ENCODE results near the gene MTRR. TPM values are rescaled to one million over a fixed set of nuclear protein-coding genes. Genes with fewer than 3 reads are reported as not detected.

MTRR gene
- total RNA-seq, 1 experiment from 2014 or later, result 22.9 TPM

DNA sequence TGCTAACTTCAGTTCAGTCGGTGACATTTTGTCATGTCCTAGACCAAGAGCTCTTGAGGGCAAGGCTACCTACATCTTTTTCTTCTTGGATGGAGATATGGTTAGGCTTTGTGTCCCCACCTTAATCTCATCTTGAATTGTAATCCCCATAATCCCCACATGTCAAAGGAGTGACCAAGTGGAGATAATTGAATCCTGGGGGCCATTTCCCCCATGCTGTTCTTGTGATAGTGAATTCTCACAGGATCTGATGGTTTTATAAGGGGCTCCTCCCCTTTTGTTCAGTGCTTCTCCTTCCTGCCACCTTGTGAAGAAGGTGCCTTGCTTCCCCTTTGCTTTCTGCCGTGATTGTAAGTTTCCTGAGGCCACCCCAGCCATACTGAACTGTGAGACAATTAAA, 16.0 kb upstream of the MTRR start:
- in situ Hi-C loops (cut with HindIII; ENCODE audit: low sequenced_read_pairs), result no loop called here
- DNase-seq (ENCODE audit: low spot score), result no peak

DNA sequence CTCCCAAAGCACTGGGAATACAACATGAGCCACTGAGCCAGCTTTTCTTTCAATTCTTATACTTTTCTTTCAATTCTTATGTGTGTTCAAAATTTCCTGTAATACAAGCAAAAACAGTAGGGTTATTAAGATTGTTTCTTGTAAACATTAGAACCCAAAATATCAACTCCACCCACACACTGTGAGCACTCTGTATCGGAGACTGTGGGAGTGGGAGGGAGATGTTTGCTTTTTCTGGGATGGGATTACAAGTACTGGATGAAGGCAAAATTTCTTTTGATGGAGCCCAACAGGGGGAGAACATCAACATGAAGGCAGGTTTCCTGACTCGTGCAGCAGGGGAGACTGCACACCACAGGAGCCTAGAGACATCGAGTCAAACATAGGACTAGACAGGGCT, 13.3 kb upstream of the MTRR start:
- in situ Hi-C loops (cut with HindIII; ENCODE audit: low sequenced_read_pairs), result no loop called here
- DNase-seq (ENCODE audit: low spot score), result no peak

DNA sequence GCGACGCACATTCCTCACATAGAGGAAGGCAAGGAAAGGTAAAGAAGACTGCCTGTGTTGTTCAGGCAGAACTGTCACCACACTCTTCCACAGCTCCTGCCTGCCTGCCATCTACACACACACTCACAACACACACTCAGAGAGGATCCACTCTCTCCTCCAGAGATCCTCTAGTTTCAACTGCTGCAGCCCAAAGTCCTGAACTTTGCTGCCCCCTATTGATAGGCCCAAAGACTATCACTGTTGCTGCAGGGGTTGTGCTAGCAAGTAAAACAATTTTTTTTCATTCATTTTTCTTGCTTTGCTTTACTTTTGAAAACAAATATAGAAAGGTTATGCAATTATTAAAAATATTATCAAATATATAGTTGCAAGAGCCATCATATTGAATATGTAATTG, 12.1 kb upstream of the MTRR start:
- DNase-seq (ENCODE audit: low spot score), result peak; percentile 52
- in situ Hi-C loops (cut with HindIII; ENCODE audit: low sequenced_read_pairs), result no loop called here

DNA sequence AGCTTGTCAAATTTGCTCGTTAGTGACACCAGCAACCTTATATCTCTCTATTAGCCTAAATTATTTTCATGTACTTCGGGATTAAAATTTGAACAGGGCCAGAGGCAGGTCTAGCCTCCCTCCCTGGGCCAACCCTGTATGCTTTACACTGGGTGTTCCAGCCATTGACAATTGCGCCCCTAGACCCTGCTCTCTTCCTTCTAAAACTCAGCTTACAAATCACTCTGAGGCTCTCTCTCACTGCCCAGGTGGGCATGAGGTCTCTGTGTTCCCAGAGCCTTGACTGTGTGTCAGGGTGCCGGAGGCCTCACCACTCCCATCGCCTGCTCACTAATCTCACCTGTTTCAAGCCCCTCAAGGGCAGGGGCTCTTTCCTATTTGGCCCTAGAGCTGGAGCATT, 11.6 kb upstream of the MTRR start:
- in situ Hi-C loops (cut with HindIII; ENCODE audit: low sequenced_read_pairs), result no loop called here
- DNase-seq (ENCODE audit: low spot score), result no peak

DNA sequence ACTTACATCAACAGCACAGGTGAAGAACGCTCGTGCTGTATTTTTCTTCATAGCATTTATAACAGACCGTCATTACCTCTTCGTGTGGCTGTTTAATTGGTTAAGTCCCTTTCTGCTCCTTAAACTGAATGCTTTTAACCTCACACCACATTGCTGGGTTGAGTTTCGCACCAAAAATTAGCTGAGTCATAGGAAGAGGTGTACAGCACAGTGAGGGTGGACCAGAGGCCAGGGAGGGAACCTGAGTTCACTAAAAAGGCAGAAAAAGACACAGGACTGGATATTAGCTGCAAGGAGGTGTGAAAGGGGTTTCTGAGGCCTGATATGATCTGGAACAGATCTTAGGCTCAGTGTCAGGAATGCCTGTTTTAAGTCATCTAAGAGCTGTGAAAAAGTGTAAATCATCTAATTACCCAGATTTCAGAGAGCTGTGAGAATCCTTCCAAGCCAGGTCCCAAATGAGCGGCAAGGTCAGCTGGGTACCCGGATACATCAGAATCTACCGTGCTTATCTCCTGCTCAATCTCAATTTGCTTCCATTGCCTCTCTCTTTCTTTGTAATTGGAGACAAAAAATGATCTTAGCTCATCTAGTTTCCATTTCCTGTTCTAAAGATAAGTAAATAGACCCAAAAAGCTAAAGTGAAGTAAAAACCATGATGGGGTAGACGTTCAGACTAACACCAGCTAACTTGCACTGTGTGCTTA, 10.9 kb upstream of the MTRR start:
- in situ Hi-C loops (cut with HindIII; ENCODE audit: low sequenced_read_pairs), result no loop called here
- no peak for DNase-seq (ENCODE audit: low spot score)

DNA sequence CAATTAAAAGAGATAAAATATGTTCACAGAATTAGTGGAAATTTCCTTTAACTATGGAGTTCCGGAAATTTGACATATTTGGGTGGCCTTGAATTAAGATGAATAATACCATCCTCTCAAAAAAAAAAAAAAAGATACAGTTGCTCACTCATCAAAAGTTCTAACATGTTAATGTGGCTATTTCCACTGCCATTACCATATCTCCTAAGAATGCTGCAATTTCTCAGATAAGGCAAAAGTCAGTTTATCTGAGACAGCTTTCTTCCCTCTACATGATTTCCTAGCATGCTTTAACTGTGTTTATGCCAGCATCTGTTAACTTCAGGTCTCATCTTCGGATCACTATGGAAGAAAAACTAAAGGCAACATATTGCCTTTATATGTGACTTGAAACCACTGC, 2.8 kb upstream of the MTRR start:
- in situ Hi-C loops (cut with HindIII; ENCODE audit: low sequenced_read_pairs), result no loop called here
- DNase-seq (ENCODE audit: low spot score), result no peak

DNA sequence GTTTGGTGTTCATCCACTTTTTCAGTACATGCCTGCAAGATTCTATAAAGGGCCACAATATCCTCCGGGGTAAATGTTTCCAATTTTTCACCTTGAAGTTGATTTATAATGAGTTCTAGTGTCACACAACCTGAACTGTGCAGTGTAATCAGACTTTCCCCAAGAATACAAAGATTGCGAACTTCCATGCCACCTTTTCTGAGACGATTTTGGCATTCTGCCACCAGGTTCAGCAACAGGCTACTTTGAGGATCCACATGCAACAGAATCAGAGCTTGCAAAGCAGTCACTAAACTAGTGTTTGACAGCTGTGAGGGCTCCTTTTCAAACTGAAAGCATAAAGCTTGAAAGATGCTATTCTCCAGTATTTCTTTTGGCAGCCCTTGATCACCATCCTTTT, 1.7 kb upstream of the MTRR start:
- in situ Hi-C loops (cut with HindIII; ENCODE audit: low sequenced_read_pairs), result no loop called here

DNA sequence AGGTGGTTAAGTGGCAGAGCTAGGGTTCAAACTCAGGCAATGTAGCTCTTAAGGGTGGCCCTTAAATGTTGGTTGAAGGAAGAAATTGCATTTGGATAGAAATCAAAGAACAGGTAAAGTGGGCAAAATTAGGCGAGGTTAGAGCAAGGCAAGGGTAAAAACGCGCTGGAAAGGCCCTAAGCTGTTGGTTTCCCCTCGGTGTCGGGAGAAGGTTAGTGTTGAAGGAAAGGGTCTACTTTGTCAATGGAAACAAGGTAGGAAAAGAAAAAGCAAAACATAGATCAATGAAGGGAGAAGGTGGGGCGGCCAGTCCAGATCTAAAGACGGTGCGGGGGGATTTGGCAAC, 548 bp upstream of the MTRR start:
- in situ Hi-C loops (cut with HindIII; ENCODE audit: low sequenced_read_pairs), result no loop called here
- DNase-seq (ENCODE audit: low spot score), result no peak

More for the DNA sequence above, 1.7 kb upstream of the MTRR start:
- peak; percentile 19 for DNase-seq (ENCODE audit: low spot score)

DNA sequence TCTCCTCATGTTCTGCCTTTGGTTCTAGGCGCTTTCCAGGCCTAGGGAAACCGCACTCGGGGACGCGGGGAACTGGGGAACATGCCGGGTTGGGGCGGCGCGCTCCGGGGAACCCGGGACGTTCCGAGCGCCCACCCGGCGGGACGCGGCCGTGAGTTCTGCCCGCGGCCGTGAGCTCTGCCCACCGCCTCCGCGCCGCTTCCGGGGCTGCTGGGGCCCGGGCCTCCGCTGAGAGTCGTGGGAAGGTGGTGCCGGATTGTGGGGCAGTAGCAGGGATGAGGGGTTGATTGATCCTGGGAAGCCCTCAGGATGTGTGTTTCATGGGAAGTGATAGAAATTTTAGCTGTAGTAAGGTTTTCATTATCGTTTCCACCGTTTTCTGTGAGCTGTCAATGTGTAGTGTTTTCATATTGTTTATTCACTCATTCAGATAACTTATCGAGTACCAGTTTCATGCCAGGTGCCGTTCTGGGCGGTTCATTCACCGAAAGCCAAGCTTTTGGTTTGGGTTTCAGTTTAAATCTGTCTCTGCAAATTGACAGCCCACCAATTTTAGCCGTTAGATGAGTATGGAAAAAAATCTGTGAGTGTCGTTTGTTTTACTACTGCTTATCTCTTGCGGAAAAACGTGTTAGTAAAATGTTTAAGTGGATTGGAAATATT, 657 bp downstream of the MTRR start:
- in situ Hi-C loops (cut with HindIII; ENCODE audit: low sequenced_read_pairs), result no loop called here
- DNase-seq (ENCODE audit: low spot score), result peak; percentile 17

DNA sequence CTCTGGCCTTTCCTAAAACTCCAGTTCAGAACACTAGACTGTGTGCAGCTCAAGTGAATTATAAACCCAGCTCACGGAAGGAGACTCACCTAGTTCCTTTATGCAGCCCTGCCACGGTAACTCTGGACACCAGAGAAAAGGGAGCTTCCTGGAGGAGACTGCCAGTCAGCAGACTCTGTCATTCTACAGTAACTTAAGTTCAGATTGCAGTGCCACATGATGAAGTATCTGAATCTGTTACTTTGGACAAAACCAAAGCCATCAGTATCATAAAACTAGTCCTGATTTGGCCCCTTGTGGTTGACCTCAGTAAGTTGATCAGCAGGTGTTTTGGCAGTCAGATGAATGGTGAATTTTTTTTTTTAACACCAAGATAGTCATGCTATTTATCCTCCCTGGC, 2.7 kb downstream of the MTRR start:
- in situ Hi-C loops (cut with HindIII; ENCODE audit: low sequenced_read_pairs), result no loop called here
- no peak for DNase-seq (ENCODE audit: low spot score)

DNA sequence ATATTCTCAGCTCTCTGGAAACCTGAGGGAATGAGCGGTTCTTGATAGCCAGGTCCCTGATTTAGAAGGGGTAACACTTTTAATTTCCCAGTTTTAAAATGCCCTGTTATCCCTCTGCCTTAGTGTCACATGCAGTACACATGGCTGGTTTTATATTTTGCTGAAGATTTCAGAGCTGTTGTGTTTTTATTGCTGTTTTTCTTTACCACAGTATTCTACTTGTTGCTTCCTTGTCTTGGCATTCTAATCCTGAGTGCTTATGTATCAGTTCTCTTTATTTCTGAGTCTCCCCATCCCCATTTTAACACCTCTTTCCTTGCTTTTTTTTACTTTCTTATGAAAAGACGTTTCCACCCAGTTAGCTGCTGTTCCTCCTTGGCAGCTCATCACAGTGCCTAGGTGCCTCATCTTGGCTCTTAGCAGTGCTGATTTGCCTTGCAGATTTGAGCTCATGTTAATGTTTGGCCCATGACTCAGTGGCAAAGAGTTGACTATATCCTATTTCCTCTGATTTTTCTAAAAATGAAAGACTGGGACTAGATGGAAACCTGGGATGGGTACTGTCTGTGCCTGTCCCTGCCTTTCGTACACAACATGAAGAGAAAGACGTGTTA, 3.7 kb downstream of the MTRR start:
- no peak for DNase-seq (ENCODE audit: low spot score)
- in situ Hi-C loops (cut with HindIII; ENCODE audit: low sequenced_read_pairs), result no loop called here

DNA sequence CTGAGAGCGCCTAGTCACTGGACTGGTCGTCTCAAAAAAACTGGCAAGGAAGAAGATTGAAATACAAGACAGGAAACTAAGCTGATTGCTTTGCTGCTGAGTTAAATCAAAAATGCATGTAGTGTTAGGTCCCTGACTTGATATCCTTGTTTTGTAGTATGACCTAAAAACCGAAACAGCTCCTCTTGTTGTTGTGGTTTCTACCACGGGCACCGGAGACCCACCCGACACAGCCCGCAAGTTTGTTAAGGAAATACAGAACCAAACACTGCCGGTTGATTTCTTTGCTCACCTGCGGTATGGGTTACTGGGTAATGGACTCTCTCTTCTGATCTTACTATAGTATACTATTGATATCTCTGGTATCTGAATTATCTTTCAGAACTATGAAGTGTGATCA, 4.3 kb downstream of the MTRR start:
- in situ Hi-C loops (cut with HindIII; ENCODE audit: low sequenced_read_pairs), result no loop called here

DNA sequence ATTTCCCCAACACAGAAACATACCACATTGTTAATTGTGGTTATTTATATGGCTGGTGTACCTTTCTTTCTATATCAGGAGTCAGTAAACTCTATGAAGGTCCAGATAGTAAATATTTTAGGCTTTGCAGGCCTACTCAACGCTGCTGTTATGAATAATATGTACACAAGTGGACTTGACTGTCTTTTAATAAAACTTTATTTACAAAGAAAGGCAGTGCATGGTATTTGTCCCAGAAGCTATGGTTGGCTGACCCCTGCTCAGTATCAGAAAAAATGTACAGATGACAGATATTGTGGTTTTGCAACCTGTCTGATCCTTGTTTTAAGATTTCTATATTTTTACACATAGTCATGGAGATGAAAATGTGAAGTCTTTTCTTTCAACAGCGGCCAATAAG, 5.7 kb downstream of the MTRR start:
- DNase-seq (ENCODE audit: low spot score), result no peak
- in situ Hi-C loops (cut with HindIII; ENCODE audit: low sequenced_read_pairs), result no loop called here

More for the DNA sequence above, 4.3 kb downstream of the MTRR start:
- no peak for DNase-seq (ENCODE audit: low spot score)

DNA sequence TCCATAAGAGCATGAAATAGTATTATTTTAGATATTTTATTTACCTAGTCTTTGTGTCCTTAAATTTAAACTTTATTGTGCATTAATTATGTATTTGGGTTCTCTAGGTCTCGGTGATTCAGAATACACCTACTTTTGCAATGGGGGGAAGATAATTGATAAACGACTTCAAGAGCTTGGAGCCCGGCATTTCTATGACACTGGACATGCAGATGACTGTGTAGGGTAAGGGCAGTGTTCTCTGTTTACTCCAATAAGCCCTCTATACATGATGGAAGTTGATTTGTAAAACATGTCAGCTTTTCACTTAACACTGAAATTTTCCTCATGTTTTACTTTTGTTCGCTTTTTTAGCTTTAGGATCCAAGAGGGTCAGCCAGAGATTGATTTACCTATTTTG, 6.2 kb downstream of the MTRR start:
- in situ Hi-C loops (cut with HindIII; ENCODE audit: low sequenced_read_pairs), result no loop called here
- DNase-seq (ENCODE audit: low spot score), result no peak

DNA sequence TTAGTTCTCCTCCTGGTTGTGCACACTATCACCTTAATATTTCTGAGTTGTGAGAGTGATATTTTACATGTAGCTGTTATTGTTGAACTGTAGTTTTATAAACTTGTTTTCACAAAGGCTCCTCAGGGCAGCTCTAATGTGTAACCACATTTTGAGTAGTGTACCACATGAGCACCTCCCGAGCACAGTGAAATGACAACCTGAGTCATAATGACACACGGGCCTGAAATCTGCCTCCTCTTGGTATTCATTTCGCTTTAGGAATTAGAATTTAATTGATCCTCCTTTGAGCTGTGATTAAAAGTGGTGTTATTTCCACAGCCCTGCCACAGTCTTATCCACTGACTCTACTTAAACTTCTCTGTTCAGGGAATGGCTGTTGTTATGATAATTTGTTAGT, 7.9 kb downstream of the MTRR start:
- in situ Hi-C loops (cut with HindIII; ENCODE audit: low sequenced_read_pairs), result no loop called here

DNA sequence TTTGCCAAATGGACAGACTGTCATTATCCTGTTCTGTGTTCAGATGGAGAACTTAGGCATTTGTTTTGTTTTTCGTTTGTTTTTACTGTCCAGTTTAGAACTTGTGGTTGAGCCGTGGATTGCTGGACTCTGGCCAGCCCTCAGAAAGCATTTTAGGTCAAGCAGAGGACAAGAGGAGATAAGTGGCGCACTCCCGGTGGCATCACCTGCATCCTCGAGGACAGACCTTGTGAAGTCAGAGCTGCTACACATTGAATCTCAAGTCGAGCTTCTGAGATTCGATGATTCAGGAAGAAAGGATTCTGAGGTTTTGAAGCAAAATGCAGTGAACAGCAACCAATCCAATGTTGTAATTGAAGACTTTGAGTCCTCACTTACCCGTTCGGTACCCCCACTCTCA, 8.9 kb downstream of the MTRR start:
- in situ Hi-C loops (cut with HindIII; ENCODE audit: low sequenced_read_pairs), result no loop called here

More for the DNA sequence above, 7.9 kb downstream of the MTRR start:
- no peak for DNase-seq (ENCODE audit: low spot score)

DNA sequence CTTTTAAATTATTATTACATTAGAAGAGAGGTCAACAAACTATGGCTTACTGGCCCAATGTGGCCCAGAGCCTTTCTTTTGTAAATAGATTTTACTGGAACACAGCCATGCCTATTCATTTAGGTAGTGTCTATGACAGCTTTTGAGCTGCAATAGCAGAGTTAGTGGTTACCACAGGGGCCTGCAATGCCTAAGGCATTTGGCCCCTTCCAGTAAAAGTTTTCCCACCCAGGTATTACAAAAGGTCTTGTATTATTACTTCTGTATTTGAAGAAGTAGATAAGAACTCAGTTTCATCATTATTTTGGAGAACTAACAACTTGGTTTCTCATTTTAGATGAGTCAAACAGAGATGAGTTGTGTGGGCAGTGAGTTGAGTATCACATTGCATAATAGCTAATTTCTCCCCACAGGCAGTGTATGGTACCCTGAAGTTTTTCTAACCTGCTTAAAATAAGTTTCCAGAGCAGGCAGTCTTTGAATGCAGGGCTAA, 9.5 kb downstream of the MTRR start:
- in situ Hi-C loops (cut with HindIII; ENCODE audit: low sequenced_read_pairs), result no loop called here
- DNase-seq (ENCODE audit: low spot score), result no peak

More for the DNA sequence above, 8.9 kb downstream of the MTRR start:
- DNase-seq (ENCODE audit: low spot score), result no peak

DNA sequence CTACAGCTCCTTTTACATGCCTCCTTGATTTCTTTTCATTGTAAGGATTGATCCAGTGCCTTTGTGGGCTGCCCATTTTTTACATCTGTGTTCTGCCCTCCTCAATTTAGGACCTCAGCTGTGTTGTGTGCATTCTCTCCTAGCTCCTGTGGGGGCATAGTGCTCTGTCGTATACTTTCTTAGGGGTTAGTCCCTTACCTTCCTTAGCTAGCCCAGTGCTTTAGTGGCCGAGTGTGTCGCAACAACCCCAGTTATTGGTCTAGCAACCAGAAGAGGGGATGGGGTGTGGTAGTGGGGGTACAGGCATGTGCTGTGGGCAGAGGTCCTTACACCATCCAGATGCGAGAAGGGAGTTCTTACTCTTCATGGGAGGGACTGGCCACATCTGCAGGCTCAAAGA, 12.1 kb downstream of the MTRR start:
- DNase-seq (ENCODE audit: low spot score), result no peak
- in situ Hi-C loops (cut with HindIII; ENCODE audit: low sequenced_read_pairs), result no loop called here

DNA sequence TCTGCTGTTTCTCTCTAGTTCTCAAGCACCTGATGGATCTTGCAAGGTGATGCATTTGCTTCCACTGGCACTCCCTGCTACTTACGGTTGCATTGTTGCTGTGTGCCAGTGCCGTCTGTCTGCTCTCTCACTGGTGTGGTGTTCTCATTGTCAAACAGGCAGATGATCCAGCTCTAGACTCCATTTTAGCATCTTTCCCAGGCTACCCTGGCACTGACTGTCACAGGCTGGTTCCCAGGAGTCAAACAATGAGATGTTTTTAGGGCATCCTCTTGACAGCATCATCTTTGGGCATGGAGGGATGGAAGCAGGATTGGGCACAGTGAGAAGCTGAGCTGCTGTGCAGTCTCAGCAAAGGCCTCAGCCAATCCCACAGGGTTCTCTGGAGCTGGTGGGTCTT, 12.9 kb downstream of the MTRR start:
- no peak for DNase-seq (ENCODE audit: low spot score)
- in situ Hi-C loops (cut with HindIII; ENCODE audit: low sequenced_read_pairs), result no loop called here

DNA sequence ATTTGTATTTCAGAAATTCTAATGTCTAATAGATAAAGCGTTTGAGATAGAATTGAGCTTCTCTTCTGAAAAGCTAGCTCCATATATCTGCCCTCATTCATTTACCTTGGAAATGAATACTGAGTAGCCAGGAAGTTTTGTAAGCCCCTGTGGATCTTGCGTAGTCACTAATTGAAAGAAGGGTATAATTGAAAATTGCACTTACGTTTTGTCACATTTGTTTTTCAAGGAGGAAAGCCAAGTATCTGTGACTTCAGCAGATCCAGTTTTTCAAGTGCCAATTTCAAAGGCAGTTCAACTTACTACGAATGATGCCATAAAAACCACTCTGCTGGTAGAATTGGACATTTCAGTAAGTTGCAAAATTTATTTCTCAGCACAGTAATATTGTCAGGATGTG, 14.0 kb downstream of the MTRR start:
- in situ Hi-C loops (cut with HindIII; ENCODE audit: low sequenced_read_pairs), result no loop called here
- DNase-seq (ENCODE audit: low spot score), result no peak

Data from G401 (cell line).